Measurements from ENCODE around the gene RERE. TPM values are rescaled to one million over a fixed set of nuclear protein-coding genes. Genes with fewer than 3 reads are reported as not detected.
A peak's percentile ranks its signal among the peaks of the same experiment; 100 is the strongest.

RERE gene
- total RNA-seq, 2 experiments from 2014 or later = 45.8 to 57.1 TPM

- intact Hi-C loops (cut with micrococcal nuclease) = no loop called here
- ChIA-PET CTCF (interaction anchor here (0.7 to 4.2 kb wide), 5 partner anchors 12 to 298 kb away, joined by 3 to 22 read pairs (median 5); no protein-coding TSS in a partner anchor), POLR2A (no interaction called here)
- Mint-ChIP-seq H3K4me1 (ENCODE audit: low read depth) (peaks cover 34% of the 10 kb centered on the region), H3K27me3 (no peaks in the 10 kb centered on the region), H3K27ac (no peak overlapping the region), H3K9me3 (no peaks in the 10 kb centered on the region), H3K4me3 (no peak overlapping the region), H3K36me3 (ENCODE audit: low read depth) (peaks cover 8% of the 10 kb centered on the region)
- TF ChIP-seq CTCF (IDR thresholded peaks at IDR 0.05) = no peak
- no peak for DNase-seq
- no peak for ATAC-seq
These were observed 266.4 kb downstream of the RERE start for GRCh38 chr1:8551057-8551456.

- Mint-ChIP-seq H3K4me3 (no peak overlapping the region), H3K4me1 (ENCODE audit: low read depth) (peaks cover 25% of the 10 kb centered on the region), H3K36me3 (ENCODE audit: low read depth) (peaks cover 19% of the 10 kb centered on the region), H3K27ac (no peak overlapping the region), H3K27me3 (no peaks in the 10 kb centered on the region), H3K9me3 (peaks cover 10% of the 10 kb centered on the region)
- TF ChIP-seq CTCF (IDR thresholded peaks at IDR 0.05) = no peak
- ATAC-seq (no peak), DNase-seq (no peak)
- intact Hi-C loops (cut with micrococcal nuclease) = no loop called here
- ChIA-PET CTCF (no interaction called here), POLR2A (no interaction called here)
These were observed 269.6 kb downstream of the RERE start for GRCh38 chr1:8547791-8548190.

- peaks cover 10% of the 10 kb centered on the region for H3K9me3 Mint-ChIP-seq
- TF ChIP-seq CTCF (IDR thresholded peaks at IDR 0.05) = no peak
- POLR2A ChIA-PET = no interaction called here
- no peaks in the 10 kb centered on the region for H3K27me3 Mint-ChIP-seq
- peaks cover 24% of the 10 kb centered on the region for H3K4me1 Mint-ChIP-seq (ENCODE audit: low read depth)
- H3K36me3 Mint-ChIP-seq (ENCODE audit: low read depth) = peaks cover 24% of the 10 kb centered on the region
- peak; percentile 39 for DNase-seq
- intact Hi-C loops (cut with micrococcal nuclease) = no loop called here
- CTCF ChIA-PET = no interaction called here
- no peak overlapping the region for H3K4me3 Mint-ChIP-seq
- ATAC-seq = peak; percentile 58
- H3K27ac Mint-ChIP-seq = peak overlapping the region; percentile 52
These were observed 272.4 kb downstream of the RERE start for GRCh38 chr1:8545078-8545477.

GRCh38 chr1:8544644-8545043, 272.8 kb downstream of the RERE start:
- ATAC-seq (peak; percentile 54), DNase-seq (no peak)
- H3K9me3 Mint-ChIP-seq = peaks cover 10% of the 10 kb centered on the region
- H3K36me3 Mint-ChIP-seq (ENCODE audit: low read depth) = peaks cover 25% of the 10 kb centered on the region
- H3K27me3 Mint-ChIP-seq = no peaks in the 10 kb centered on the region
- peak overlapping the region; percentile 52 for H3K27ac Mint-ChIP-seq
- CTCF ChIA-PET = interaction anchor here (1.5 kb wide), 1 partner anchor 182 kb away, joined by 6 read pairs; no protein-coding TSS in a partner anchor
- H3K4me3 Mint-ChIP-seq = no peak overlapping the region
- peaks cover 27% of the 10 kb centered on the region for H3K4me1 Mint-ChIP-seq (ENCODE audit: low read depth)
- intact Hi-C loops (cut with micrococcal nuclease) = no loop called here
- POLR2A ChIA-PET = interaction anchor here (1.3 kb wide), 1 partner anchor 9 kb away, joined by 3 read pairs; no protein-coding TSS in a partner anchor
- TF ChIP-seq CTCF (IDR thresholded peaks at IDR 0.05) = no peak

- Mint-ChIP-seq H3K4me1 (ENCODE audit: low read depth) (peaks cover 31% of the 10 kb centered on the region), H3K27ac (no peak overlapping the region), H3K9me3 (peaks cover 10% of the 10 kb centered on the region), H3K27me3 (no peaks in the 10 kb centered on the region), H3K36me3 (ENCODE audit: low read depth) (peaks cover 27% of the 10 kb centered on the region), H3K4me3 (no peak overlapping the region)
- ChIA-PET POLR2A (interaction anchor here (1.3 kb wide), 1 partner anchor 10 kb away, joined by 3 read pairs; no protein-coding TSS in a partner anchor), CTCF (interaction anchor here (1.5 kb wide), 1 partner anchor 183 kb away, joined by 6 read pairs; no protein-coding TSS in a partner anchor)
- no peak for TF ChIP-seq CTCF (IDR thresholded peaks at IDR 0.05)
- DNase-seq (no peak), ATAC-seq (no peak)
- intact Hi-C loops (cut with micrococcal nuclease) = no loop called here
These were observed 273.5 kb downstream of the RERE start for GRCh38 chr1:8543965-8544364.
